Measurements from ENCODE around the gene ZNF599. TPM values are rescaled to one million over a fixed set of nuclear protein-coding genes. Genes with fewer than 3 reads are reported as not detected.

ZNF599 gene
- total and polyA plus RNA-seq, 2 donors (not counting 1 experiment from before 2014, with no cell fraction given): 6.0 to 7.6 TPM

DNA sequence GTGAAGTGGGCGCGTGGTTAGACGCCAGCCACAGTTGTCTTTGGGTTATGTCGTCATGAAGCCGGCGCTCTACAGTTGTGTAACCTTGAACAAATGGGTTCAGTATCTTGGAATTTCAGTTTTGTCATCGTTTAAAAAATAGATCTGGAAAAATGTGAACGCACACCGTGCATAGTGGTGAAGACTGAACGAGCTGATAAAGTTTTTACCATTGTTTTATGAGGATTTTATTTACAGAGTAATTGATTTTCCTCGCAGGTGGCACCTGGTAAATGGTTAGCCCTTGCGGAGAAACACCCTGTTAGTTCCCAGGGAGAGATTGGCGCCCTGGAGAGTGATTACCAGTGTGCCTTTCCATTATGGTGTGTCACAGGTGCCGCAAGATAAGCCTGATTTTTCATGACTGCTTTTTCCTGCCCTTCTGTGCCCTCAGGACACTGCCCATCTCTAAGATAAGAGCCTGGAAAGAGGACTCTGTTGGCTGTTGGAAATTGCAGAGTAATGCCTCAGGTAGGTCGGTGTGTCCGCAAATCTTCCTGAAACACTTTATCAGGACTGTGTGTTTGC lies 38.4 kb downstream of the ZNF599 start:
- Histone ChIP-seq H3K27me3 (replicated peaks in 1 of 4; ENCODE audit: control extremely low read depth in 1 of 4, control insufficient read depth in 3 of 4, insufficient read depth in 4 of 4, low read length in 3 of 4) (no peaks in the 10 kb centered on the region), H3K4me2 (replicated peaks; ENCODE audit: low read depth, low read length, poor library complexity, severe bottlenecking) (peak overlapping the region; percentile 72), H3K27ac (ENCODE audit: low read length in 2 of 2) (peak overlapping the region; percentile 73 to 91), H3K36me3 (replicated peaks in 1 of 2; ENCODE audit: control extremely low read depth in 1 of 2, control insufficient read depth in 1 of 2, extremely low read depth in 1 of 2, insufficient read depth in 2 of 2, low read length in 1 of 2) (peaks cover 3 to 20% of the 10 kb centered on the region in 2 experiments), H3K4me3 (ENCODE audit: control extremely low read depth in 1 of 5, extremely low read depth in 1 of 5, insufficient read depth in 1 of 5, low read depth in 2 of 5, low read length in 4 of 5) (peak overlapping the region; percentile 65 to 87 (median 80)), H4K20me1 (ENCODE audit: control insufficient read depth, insufficient read depth, low read length, poor library complexity, severe bottlenecking) (no peaks in the 10 kb centered on the region), H3K4me1 (ENCODE audit: control insufficient read depth in 2 of 2, insufficient read depth in 2 of 2, low read length in 2 of 2) (peaks cover 15 to 25% of the 10 kb centered on the region in 2 donors), H2AFZ (ENCODE audit: insufficient read depth, low read depth, low read length, poor library complexity, severe bottlenecking) (peak overlapping the region; percentile 84), H3K9ac (ENCODE audit: low read length) (peak overlapping the region; percentile 78), H3K79me2 (ENCODE audit: control insufficient read depth, insufficient read depth, low read length) (peaks cover 12% of the 10 kb centered on the region), H3K9me3 (ENCODE audit: control extremely low read depth in 1 of 3, control insufficient read depth in 2 of 3, insufficient read depth in 1 of 3, low read length in 2 of 3) (peaks cover 0 to 2% (median 1%) of the 10 kb centered on the region in 3 donors)
- peak overlapping the region; percentile 96 for H3K27ac Mint-ChIP-seq
- peaks cover 25% of the 10 kb centered on the region for H3K4me1 Mint-ChIP-seq
- no peaks in the 10 kb centered on the region for H3K27me3 Mint-ChIP-seq
- peak overlapping the region; percentile 97 for H3K4me3 Mint-ChIP-seq
- 25% methylated on average over 16 of the region's 16 CpGs for WGBS (ENCODE audit: insufficient coverage)
- ATAC-seq (ENCODE audit: low read depth) (no peak), DNase-seq (peak; percentile 7)
- CTCF ChIA-PET: interaction anchor here (1.1 to 2.5 kb wide), 2 partner anchors 37 to 57 kb away, joined by 4 to 7 read pairs; partner anchors contain the start of genes SCGB2B2 and ZNF302
- TF ChIP-seq EZH2 (IDR thresholded peaks at IDR 0.05; ENCODE audit: borderline replicate concordance, insufficient read depth, low read depth, low read length, poor library complexity, severe bottlenecking): no peak
- TF ChIP-seq, protein P1, sequence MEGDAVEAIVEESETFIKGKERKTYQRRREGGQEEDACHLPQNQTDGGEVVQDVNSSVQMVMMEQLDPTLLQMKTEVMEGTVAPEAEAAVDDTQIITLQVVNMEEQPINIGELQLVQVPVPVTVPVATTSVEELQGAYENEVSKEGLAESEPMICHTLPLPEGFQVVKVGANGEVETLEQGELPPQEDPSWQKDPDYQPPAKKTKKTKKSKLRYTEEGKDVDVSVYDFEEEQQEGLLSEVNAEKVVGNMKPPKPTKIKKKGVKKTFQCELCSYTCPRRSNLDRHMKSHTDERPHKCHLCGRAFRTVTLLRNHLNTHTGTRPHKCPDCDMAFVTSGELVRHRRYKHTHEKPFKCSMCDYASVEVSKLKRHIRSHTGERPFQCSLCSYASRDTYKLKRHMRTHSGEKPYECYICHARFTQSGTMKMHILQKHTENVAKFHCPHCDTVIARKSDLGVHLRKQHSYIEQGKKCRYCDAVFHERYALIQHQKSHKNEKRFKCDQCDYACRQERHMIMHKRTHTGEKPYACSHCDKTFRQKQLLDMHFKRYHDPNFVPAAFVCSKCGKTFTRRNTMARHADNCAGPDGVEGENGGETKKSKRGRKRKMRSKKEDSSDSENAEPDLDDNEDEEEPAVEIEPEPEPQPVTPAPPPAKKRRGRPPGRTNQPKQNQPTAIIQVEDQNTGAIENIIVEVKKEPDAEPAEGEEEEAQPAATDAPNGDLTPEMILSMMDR (IDR thresholded peaks at IDR 0.05): no peak
- POLR2A ChIA-PET: no interaction called here
- intact Hi-C loops (cut with micrococcal nuclease): loop anchor here (1.0 to 10.0 kb wide), 3 partner anchors 193 to 1950 kb away; partner anchors contain the start of genes GRAMD1A and ZNF567
- H3K9me3 Mint-ChIP-seq (ENCODE audit: insufficient read depth): peaks cover 2% of the 10 kb centered on the region
